ENCODE results near the gene PAN2. TPM values are rescaled to one million over a fixed set of nuclear protein-coding genes. Genes with fewer than 3 reads are reported as not detected.
"Not testable (repeated sequence)": the region's sequence is repeated elsewhere in the genome, so short reads cannot be mapped to it uniquely, and the experiment has no call there.

PAN2 gene
- total RNA-seq, 1 donor, result 13.0 TPM

- DNase-seq (ENCODE audit: low read depth), result no peak
- H3K4me3 ChIP-seq (ENCODE audit: low read depth, low read length), result peak overlapping the region; percentile 76
- no peak for TF ChIP-seq CTCF (IDR thresholded peaks at IDR 0.05; ENCODE audit: insufficient read depth, low read depth, low read length)
Observed at GRCh38 chr12:56332512-56333196, 1.1 kb downstream of the PAN2 start.

GRCh38 chr12:56330936-56331490 is 2.8 kb downstream of the PAN2 start:
- no peak for TF ChIP-seq CTCF (IDR thresholded peaks at IDR 0.05; ENCODE audit: insufficient read depth, low read depth, low read length)
- H3K4me3 ChIP-seq (ENCODE audit: low read depth, low read length), result no peak overlapping the region
- DNase-seq (ENCODE audit: low read depth), result no peak

- no peak overlapping the region for H3K4me3 ChIP-seq (ENCODE audit: low read depth, low read length)
- no peak for DNase-seq (ENCODE audit: low read depth)
- no peak for TF ChIP-seq CTCF (IDR thresholded peaks at IDR 0.05; ENCODE audit: insufficient read depth, low read depth, low read length)
Observed at GRCh38 chr12:56326533-56326932, 7.3 kb downstream of the PAN2 start.

GRCh38 chr12:56326126-56326525 is 7.7 kb downstream of the PAN2 start:
- no peak for DNase-seq (ENCODE audit: low read depth)
- TF ChIP-seq CTCF (IDR thresholded peaks at IDR 0.05; ENCODE audit: insufficient read depth, low read depth, low read length), result no peak
- no peak overlapping the region for H3K4me3 ChIP-seq (ENCODE audit: low read depth, low read length)

- DNase-seq (ENCODE audit: low read depth), result no peak
- no peak overlapping the region for H3K4me3 ChIP-seq (ENCODE audit: low read depth, low read length)
- TF ChIP-seq CTCF (IDR thresholded peaks at IDR 0.05; ENCODE audit: insufficient read depth, low read depth, low read length), result no peak
Observed at GRCh38 chr12:56324206-56324605, 9.6 kb downstream of the PAN2 start.

GRCh38 chr12:56321610-56322009 is 12.2 kb downstream of the PAN2 start:
- DNase-seq (ENCODE audit: low read depth); H3K4me3 ChIP-seq (ENCODE audit: low read depth, low read length): not testable (repeated sequence)

GRCh38 chr12:56321027-56321426 is 12.8 kb downstream of the PAN2 start:
- no peak for DNase-seq (ENCODE audit: low read depth)
- no peak for TF ChIP-seq CTCF (IDR thresholded peaks at IDR 0.05; ENCODE audit: insufficient read depth, low read depth, low read length)
- no peak overlapping the region for H3K4me3 ChIP-seq (ENCODE audit: low read depth, low read length)

Measured in fibroblast of villous mesenchyme (primary cell).